Kasumi-1 (cell line): Measurements from ENCODE around the gene DUSP22.

ENCODE experiments used
- DNase-seq, 2 experiments: peaks; one replicate each; lab custom pipeline; 2025; lab: John Stamatoyannopoulos, UW

Gene DUSP22

DNA sequence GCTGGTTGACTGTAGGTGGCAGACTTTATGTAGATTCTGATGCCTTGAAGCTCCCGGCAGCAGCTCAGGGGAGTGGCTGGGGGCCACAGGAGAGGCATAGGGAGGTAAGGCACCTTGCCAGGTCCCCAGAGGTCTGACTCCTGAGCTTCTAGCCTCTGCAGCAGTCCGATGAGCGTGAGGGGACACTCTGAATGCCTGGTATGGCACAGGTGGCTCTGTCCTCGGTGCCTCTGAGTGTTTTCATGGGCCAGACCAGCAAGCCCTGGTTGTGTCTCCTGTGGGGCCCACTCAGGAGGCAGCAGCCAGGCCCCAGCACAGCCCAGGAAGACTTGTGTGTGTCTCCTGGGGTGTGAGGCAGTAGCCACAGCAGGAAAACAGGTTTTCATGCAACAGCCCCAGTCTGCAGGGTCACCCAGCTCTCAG, 59.6 kb downstream of the DUSP22 start:
- DNase-seq: no peak

DNA sequence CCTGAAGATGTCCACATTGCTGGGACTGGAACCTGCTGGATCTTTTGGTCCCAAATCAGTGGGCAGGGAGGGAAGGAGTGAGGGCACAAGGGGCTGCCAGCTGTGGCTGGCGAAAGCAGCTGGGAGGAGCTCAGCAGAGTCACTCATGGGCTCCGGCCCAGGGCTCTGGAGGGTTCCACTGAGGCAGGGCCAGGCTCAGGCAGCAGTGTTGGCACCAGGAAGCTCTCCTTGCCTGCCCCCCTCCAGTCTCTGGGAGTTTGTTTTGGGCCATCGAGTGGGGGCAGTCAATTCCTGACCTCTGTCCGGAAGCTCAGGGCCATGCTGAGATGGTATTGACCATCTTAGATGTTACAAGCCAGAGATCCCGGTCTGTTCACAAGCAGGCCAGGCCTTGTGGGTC, 60.2 kb downstream of the DUSP22 start:
- DNase-seq: no peak

DNA sequence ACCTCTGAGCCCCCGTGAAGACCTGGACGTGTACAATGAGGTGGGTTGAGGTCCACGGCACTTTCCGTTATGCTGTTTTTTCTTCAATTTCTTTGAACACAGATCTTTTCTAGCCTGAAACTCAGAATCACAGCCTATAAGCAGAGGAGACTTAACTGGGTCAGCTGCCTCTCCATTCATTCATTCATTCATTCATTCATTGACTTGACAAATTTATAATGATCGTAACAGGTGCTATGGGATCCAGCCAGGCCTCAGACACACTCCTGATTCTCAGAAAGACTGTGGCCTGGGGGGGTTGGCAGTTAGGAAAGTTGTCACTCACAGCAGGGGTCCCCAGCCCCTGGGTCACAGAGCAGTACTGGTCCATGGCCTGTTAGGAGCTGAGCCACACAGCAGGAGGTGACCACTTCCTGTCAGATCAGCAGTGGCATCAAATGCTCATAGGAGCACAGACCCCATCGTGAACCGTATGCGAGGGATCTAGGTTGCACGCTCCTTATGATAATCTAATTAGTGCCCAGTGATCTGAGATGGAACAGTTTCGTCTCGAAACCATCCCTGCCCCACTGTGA, 60.7 kb downstream of the DUSP22 start:
- DNase-seq: no peak

DNA sequence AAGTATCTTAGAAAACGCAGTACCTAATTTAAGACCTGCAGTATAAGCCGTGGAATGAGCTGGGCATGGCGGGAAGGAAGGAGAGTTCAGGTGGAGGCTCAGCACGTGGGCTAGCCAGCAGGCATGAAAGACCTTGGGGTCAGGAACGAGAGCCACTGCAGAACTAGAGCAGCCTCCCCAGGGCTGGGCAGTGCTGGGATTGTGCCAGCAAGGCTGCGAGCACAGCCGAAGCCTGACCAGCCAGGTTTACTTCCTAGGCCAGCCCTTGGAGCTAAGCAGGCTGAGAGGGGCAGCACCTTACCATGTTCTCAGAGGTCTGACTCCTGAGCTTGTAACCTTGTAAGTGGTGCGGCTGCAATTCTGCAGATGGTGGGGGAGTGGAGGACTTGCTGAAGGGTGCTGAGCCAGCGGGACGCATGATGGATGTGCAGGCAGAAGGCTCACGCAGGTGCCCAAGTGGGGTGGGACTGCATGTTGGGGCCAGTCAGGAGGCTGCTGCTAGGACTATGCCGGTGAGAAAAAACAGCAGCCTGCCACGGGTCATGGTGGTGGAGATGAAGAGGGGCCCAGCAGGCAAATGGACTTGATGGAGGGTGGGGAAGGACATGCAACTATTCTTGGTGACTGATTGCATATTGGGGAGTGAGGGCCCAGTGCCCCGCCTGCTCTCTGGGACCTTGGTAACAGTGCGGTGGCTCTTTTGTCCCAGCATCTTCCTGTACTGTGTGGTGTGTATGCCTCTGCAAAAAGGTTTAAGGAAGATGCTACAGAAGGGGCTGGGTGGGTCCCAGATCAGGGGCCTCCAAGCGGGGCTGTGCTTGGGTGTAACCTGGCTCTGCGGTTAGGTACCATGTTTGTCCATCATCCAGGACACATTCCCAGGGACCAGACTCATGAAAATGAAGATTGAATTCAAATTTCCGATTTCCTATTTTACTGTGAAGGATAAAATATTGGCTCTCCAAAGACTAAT, 61.6 kb downstream of the DUSP22 start:
- no peak for DNase-seq

DNA sequence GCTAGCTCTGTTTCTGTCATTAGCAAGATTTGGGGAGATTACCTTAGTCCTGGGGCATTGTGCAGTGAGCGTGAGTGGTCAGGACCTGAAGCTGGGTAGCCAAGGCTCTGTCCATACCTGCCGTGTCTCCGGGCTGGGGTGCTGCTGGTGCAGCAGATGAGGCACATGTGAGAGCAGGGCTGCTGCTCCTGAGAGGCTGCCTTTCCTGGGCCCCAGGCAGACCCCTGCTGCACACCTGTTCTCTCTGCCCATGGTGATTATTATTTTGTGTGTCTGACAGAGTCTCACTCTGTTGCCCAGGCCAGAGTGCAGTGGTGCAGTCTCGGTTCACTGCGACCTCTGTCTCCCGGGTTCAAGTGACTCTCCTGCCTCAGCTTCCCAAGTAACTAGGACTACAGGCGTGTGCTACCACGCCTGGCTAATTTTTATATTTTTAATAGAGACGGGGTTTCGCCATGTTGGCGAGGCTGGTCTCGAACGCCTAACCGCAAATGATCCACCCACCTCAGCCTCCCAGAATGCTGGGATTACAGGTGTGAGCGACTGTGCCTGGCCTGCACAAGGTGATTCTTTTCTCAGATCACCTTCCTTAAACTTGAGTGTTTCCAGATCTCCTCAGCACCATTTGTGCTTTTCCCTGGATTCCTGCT, 62.5 kb downstream of the DUSP22 start:
- DNase-seq: no peak

DNA sequence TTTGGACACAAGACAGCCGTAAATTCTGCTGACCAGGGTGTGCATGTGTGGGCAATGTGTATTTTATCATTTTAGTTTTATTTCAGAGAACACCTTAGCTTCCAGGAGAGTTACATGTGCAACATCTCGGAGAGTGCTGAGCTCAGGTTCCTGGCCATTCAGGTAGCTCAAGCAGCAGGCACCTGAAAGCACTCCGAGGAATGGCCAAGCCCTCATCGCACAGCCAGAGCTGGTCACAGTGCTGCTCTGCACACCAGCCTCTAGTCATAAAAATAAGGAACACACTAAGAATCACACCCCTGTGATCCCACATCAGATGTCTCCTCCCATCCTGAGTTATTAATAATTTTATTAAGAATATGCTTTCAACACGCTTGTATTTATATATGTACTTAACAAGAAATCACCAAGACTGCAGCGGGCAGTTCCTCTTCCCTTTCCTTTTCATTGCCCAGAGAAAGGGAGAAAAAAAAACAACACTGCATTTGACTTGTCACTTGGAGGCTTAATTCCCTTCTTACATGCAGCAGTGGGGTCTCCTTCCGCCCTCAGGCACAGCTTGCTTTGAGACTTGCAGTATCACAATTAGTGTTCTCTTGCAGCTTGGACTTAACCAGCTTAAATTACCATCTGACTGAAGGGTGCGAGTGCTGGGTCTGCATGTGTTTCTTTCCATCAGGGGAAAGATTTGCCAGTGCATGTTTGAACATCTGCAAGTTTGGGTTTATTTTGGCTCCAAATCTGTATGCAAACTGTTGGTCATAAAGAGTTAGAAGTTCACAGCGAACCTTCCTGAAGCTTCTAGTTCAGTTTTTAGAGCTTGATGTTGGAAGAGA, 63.3 kb downstream of the DUSP22 start:
- DNase-seq: no peak

DNA sequence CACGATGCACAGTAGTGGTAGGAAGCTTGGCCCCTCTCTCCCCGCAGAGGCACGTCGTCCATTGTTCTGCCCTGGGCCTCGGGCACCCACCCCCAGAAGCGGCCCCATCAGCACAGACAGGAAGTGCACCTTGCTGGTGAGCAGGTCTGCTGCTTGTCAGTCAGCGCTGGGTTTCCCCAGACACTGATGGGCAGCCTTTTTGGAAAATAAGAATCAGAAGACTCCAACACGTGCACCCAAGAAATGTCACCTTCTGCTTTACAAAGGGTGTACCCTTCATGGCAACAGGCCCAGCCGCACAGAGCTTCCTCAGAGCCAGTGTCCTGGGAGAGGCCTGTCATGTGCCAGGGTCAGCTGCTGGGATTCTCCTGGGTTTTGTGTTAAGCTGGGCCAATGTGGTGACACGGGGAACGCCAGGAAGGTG, 64.6 kb downstream of the DUSP22 start:
- no peak for DNase-seq

DNA sequence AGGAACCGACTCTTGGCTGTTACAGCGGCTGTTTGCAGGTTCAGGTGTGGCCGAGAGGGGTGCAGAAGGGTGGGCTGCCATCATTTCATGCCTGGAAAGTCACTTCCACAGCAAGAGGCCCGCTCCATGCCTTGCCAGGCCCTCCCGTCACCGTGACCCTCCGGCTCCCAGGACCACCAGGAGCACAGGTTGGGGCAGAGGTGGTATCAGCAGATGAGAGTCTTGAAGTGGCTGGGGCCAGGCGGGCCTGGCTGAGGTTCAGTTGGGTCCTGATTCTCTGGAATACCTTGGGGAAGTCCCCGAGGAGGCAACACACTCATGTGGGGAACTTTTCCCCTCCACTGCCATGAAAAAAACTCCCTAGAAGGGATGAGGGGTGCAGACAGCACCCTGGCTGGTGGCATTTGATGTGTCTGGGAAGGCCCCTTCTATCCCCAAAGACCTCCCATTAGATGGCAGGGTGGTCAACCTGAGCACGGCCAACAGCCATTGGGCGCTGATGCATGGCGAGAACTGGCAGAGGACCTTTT, 65.0 kb downstream of the DUSP22 start:
- no peak for DNase-seq

DNA sequence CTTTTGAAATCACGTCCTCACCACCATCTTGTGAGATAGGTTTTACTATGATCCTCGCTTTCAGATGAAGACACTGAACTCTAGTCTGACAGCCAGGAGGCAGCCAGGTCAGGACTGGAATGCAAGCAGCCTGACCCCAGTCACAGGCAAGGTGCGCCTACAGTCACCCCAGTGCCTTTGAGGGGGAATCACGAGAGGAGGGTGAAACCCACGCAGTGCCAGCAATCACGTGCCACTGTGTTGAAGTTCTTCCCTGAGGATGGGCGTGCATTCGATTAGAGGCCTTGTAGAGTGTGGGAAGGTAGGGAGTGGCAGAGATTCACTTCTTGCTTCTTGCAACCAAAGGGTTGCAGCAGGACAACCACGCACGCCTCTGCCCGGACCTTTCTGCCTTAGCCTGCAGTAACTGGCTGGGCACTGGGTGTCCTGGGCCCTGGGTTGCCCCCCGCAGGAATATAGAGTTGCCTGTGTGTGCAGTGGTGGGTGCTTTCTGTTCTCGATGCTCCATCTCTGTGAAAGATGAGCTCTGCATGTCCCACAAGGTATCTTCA, 65.6 kb downstream of the DUSP22 start:
- DNase-seq: no peak

DNA sequence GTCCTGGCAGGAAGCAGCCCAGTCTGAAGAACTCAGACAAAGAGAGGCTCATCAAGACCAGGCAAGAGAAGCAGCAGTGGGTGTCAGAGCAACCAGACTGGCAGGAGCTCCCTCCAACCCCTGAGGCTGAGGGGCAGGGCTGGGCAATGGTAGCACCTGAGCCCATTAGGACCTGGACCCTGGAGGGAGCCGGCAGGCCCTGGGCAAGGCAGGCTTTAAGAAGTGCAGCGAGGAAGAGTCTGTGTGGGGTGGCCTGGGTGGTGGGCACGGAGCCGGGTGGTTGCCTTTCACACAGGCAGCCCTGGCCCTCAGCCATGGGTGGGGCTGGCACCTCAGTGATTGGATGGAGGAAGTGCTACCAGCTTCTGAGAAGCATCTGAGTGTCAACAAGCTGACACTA, 66.1 kb downstream of the DUSP22 start:
- DNase-seq: no peak

DNA sequence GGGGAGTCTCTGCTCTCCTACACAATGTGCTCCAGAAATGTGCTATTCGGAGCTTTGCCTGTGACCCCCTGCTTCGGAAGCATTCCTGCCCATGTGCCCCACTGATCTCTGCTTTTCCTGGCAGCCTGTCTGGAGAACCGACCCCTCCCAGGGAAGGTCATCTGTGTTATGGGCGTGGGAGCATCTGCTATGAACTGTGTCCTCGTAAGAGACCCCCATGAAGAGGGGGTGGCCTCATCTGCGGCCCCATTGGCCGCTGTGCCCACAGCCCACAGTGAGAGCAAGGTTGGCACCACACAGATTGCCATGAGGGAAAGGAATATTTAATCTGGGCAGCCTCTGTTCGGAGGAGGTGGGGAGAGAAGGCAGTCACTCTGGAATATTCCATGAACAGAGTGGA, 66.6 kb downstream of the DUSP22 start:
- DNase-seq: no peak

DNA sequence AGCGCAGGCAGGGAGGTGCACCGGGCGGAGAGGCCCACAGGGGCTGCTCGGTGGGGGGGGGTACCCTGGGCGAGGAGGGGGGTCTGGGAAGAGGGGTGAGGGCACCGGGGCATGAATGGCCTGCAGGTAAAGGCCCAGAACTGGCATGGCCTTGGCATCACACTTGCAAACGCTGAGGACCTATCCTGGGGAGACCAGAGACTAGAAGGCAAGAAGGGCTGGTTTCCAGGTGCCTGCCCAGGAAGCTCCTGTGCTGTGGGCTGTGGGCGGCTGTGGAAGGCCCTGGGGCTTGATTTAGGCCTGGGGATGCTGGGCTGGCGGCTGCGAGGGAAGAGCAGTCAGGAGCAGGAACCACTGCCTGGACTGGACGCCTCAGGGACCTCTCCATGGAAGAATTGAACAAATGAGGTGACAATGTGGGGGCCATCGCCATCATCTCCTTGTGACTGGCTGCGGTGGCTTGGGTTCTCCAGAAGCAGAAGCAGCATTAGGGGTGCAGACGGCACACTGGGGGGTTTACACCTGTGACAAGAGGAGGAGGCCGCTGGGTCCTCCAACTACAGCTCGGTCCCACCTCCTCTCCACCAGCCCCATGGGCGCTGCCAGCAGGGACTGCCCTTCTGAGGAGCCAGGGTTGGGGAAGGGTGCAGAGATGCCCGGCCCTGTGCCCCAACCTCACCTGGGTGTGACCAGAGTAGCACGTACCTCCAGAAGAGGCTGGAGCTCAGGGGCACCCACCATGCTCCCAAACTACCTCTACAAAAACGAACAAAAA, 67.2 kb downstream of the DUSP22 start:
- DNase-seq: no peak

DNA sequence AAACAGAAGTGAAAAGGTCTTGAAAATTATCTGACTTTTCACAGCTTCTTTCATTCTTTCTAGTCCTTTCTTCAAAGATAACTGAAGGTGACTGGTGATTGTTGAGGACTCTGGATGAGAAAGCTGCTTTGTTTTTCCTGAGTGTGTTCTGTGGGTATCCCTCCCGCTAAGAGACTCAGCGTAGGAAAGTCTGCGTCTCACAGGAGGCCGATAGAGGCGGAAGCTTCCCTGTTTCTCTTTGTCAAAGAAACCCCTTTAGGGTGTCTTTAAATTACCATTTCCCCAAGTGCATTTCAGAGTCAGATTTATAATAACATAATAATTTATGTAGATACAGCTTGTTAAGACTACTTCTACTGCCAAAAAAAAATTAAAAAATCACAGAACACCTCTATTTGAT, 68.1 kb downstream of the DUSP22 start:
- no peak for DNase-seq

DNA sequence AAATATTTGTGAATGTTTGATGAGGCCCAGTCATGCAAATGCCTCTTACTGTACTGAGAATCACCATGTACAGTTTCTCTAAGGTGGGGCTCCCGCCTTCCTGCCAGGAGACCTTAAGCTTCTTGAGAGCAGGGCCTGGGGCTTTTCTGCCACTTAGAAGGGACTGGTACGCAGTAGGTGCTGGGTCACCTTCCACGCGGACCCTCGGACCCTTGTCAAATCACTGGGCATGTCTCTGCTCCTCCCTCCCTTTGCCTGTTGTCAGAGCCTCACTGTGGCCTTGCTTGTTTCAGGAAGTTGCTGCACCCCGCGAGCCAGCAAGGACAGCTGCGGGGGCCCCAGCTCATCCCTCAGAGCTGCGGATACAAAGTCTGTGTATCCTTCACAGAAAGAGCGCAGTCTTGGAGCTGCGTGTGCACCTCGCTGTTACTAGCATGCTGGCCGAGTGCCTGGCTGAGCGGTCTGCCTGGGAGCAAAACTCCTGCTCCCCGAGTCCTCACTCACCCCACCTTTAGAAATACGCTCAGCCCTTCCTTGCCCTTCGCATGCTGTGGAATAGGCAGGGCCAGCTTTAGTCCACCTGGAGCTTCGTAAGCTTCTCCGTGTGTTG, 68.6 kb downstream of the DUSP22 start:
- DNase-seq: no peak

DNA sequence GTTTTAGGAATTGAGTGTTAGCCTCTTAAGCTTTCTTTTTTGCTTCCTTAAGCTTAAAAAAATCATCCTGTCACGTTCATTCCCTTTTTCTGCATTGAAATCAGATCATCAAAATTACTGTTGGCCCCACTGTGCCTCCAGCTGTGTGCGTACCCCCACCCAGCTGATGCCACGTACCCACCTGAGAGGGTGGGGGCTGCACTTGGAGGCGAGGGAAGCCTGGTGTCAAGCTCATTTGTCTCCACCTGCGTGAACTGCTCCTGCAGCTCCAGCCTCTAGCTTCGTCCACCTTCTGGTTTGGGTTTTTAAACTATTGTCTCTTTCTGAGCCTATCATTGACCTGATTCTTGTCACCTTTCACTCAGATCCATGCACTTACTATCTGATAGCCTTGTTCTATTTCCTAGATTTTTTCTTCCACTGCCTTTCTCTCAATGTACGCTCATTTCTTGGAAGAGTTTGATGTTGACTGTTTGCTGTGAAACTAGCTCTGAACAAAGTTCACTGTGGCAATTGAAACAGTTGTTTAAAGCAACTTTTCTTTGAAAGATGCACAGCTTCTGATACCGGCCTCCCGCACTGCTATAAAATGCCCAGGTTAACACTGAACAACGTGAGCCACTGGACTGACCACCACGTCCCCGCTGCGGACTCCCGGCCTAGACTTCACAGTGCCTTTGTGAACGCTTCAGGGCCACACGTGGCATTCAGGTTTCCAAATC, 69.3 kb downstream of the DUSP22 start:
- no peak for DNase-seq

DNA sequence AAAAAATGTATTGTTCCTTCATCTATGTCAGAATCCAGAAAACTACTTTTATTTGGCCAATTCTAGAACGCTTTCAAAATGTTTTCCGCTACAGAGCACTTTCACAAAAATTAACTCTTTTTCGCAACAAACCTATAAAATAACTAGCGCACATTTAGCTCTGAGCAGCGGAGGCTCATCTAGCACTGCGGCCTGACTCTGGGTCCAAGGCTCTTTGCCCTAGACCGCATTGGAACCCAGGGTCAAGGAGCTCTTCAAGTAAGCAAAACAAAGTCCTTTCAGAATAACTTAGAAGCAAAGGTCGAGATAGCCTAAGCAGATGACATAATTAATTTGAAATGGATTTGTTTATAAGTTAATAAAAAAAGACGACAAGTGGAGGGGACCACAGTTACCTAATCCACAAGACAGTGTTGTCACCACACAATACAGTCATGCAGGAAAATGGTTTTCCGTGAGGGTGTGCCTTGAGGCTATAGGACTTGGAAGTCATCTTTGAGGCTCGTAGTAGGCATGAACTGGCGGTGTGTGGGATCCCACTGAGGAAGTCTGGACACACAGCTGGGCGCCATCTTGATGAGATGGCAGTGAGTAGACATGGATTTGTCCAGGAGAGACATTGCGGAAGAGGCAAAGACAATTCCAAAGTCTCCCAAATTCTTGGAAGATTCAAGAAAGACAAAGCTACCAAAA, 70.1 kb downstream of the DUSP22 start:
- no peak for DNase-seq

DNA sequence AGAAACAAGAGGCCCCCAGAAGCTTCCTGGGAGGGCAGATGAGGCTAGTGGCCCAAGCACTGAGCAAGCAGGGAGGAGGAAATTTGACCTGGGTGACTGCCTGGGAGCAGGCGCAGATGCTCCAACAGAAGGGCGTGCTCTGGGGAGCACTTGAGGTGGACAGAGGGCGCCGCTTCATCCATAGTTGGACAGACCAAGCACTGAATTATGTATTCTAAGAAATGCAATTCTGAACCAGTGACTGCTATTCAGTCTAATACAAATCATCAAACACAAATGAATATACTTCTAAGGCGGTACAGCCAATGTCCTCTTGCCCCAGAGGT, 70.6 kb downstream of the DUSP22 start:
- no peak for DNase-seq

DNA sequence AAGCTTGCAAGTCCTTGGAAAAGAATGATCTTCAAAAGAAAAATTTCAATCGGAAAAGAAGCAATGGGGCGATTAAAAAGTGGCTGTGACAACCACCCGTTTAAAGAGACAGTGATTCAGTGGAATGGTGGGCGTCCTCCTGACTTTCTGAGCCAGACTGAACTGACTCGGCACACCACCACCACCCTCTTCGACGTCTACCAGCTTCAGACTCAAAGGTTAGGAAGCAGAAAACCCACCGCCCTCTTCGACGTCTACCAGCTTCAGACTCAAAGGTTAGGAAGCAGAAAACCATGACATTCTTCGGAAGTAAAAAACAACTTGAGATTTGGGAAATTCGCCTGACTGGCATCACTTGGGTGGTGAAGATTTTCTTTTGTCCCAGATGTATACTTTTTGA, 71.0 kb downstream of the DUSP22 start:
- no peak for DNase-seq

DNA sequence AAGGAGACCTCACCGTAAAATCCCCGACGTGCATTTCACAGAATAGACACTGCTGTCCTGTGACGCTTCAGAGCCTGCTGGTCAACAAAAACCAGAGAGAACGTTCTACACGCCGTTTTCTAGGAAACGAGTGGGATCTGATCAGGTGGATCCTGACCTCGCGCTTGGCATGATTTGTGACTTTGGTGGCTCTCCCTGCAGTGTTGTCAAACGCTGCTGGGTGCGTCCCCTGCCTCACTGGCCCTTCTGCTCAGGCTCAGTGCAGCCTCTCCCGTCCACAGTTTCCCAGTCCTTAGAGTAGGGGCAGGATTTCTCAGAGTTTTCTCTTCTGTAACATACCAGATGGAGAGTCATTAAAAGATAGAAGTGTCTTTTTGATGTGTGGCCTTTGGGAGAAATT, 71.6 kb downstream of the DUSP22 start:
- DNase-seq: no peak
